Left lung (tissue), 10 donors: ENCODE results near the gene EEF1AKMT3. TPM values are rescaled to one million over a fixed set of nuclear protein-coding genes. Genes with fewer than 3 reads are reported as not detected.

ENCODE experiments used
- ATAC-seq: fragments of 200-7000 bp; cut with Tn5 transposase; one replicate; pipeline ENCODE4 v1.9.1; 2020; ENCODE audit warnings: moderate library complexity
- DNase-seq, 4 donors: peaks; one replicate each; pipeline ENCODE4 v3.0.0-alpha.2; 2013 to 2020
- H3K27ac ChIP-seq, 2 donors: fragments of 200-600 bp; sonication (generic) in 1 of 2; one replicate each; pipeline versions ENCODE4 v1.5.0 to v1.8.0; 2020 to 2021
- H3K27me3 ChIP-seq, 2 donors: fragments of 200-600 bp; sonication (generic) in 1 of 2; one replicate each; pipeline versions ENCODE4 v1.5.0 to v1.8.0; 2020 to 2021
- H3K36me3 ChIP-seq, 2 donors: fragments of 200-600 bp; sonication (generic) in 1 of 2; one replicate each; pipeline versions ENCODE4 v1.5.0 to v1.8.0; 2020 to 2021
- H3K4me1 ChIP-seq, 2 donors: fragments of 200-600 bp; one replicate each; pipeline ENCODE4 v1.8.0; 2021
- H3K4me3 ChIP-seq, 2 donors: fragments of 200-600 bp; sonication (generic) in 1 of 2; one replicate each; pipeline versions ENCODE4 v1.5.0 to v1.8.0; 2020 to 2021; ENCODE audit warnings: mild to moderate bottlenecking in 1 of 2
- H3K9me3 ChIP-seq, 2 donors: fragments of 200-600 bp; sonication (generic) in 1 of 2; one replicate each; pipeline versions ENCODE4 v1.5.0 to v1.8.0; 2020 to 2021
- CTCF ChIP-seq, 2 donors: fragments of 200-600 bp; sonication (generic) in 1 of 2; IDR thresholded peaks; one replicate each; pipeline versions ENCODE4 v1.5.0 to v1.8.0; 2021; ENCODE audit warnings: antibody characterized with exemption in 2 of 2
- intact Hi-C, 2 donors: fragments of 100-400 bp; cut with DNase I; formaldehyde crosslinking; loops; one replicate each; pipeline versions ENCODE4 v1.11.2 to v1.14.2; 2022
- polyA plus RNA-seq, 6 donors: library from polyadenylated mRNA; unstranded; fragments of 120-200 nt; gene quantifications; one replicate each; pipeline ENCODE4 v1.2.1, GENCODE V29; 2013; ENCODE audit not compliant: insufficient read length in 6 of 6
- total RNA-seq, 2 donors: library from RNA; stranded (reverse); fragmentation: NEBNext Ultra II Directional; extraction: Animal tissue kit (Norgen Biotek cat#: 25700); gene quantifications; one replicate each; pipeline ENCODE4 v1.2.1, GENCODE V29; 2021
- donor health status: DM: no; HTN: yes; CAD: no.
- donor health status: DM: no; HTN: no; CAD: no.

EEF1AKMT3 gene
- total and polyA plus RNA-seq, 8 donors, result 6.2 to 19.7 (median 16.6) TPM

GRCh38 chr12:57758552-57759359 is 13.7 kb upstream of the EEF1AKMT3 start:
- Histone ChIP-seq H3K9me3 (no peaks in the 10 kb centered on the region), H3K27me3 (peaks cover 0 to 26% of the 10 kb centered on the region in 2 donors), H3K36me3 (peaks cover 0 to 20% of the 10 kb centered on the region in 2 donors), H3K27ac (no peak overlapping the region), H3K4me3 (no peak overlapping the region), H3K4me1 (peaks cover 0 to 26% of the 10 kb centered on the region in 2 donors)
- no peak for TF ChIP-seq CTCF (IDR thresholded peaks at IDR 0.05)
- ATAC-seq (no peak), DNase-seq (no peak)
- intact Hi-C loops, result no loop called here

- TF ChIP-seq CTCF (IDR thresholded peaks at IDR 0.05), result peak in 1 of 2 donors; percentile 26
- intact Hi-C loops, result no loop called here
- Histone ChIP-seq H3K4me1 (peaks cover under 1 to 20% of the 10 kb centered on the region in 2 donors), H3K4me3 (no peak overlapping the region), H3K9me3 (no peaks in the 10 kb centered on the region), H3K27me3 (peaks cover 5 to 28% of the 10 kb centered on the region in 2 donors), H3K36me3 (peaks cover 0 to 20% of the 10 kb centered on the region in 2 donors), H3K27ac (no peak overlapping the region)
- no peak for ATAC-seq
- no peak for DNase-seq
These were observed 12.9 kb upstream of the EEF1AKMT3 start for GRCh38 chr12:57759360-57759980.

- H3K4me1 ChIP-seq, result peaks cover 6 to 26% of the 10 kb centered on the region in 2 donors
- no peak for DNase-seq
- H3K9me3 ChIP-seq, result no peaks in the 10 kb centered on the region
- peaks cover 15 to 31% of the 10 kb centered on the region in 2 donors for H3K27me3 ChIP-seq
- TF ChIP-seq CTCF (IDR thresholded peaks at IDR 0.05), result no peak
- no peak overlapping the region for H3K4me3 ChIP-seq
- H3K36me3 ChIP-seq, result peaks cover 0 to 20% of the 10 kb centered on the region in 2 donors
- no peak for ATAC-seq
- H3K27ac ChIP-seq, result no peak overlapping the region
- intact Hi-C loops, result no loop called here
These were observed 11.9 kb upstream of the EEF1AKMT3 start for GRCh38 chr12:57760347-57760982.

- H3K27me3 ChIP-seq, result peaks cover 24 to 41% of the 10 kb centered on the region in 2 donors
- DNase-seq (no peak), ATAC-seq (no peak)
- no peak for TF ChIP-seq CTCF (IDR thresholded peaks at IDR 0.05)
- peaks cover 15 to 28% of the 10 kb centered on the region in 2 donors for H3K4me1 ChIP-seq
- no peak overlapping the region for H3K4me3 ChIP-seq
- H3K36me3 ChIP-seq, result peaks cover 0 to 20% of the 10 kb centered on the region in 2 donors
- H3K9me3 ChIP-seq, result no peaks in the 10 kb centered on the region
- no peak overlapping the region for H3K27ac ChIP-seq
- intact Hi-C loops, result no loop called here
These were observed 10.9 kb upstream of the EEF1AKMT3 start for GRCh38 chr12:57761391-57761998.
